K562 (cell line): ENCODE results near the gene PAF1. TPM values are rescaled to one million over a fixed set of nuclear protein-coding genes. Genes with fewer than 3 reads are reported as not detected.

Experiments
- ETS1 ChIP-seq: conservative IDR thresholded peaks from 2 replicates; pipeline ENCODE4 v1.6.1; 2011; ENCODE audit warnings: low read depth, mild to moderate bottlenecking, low read length; ENCODE audit not compliant: control insufficient read depth
- IRF2 ChIP-seq: sonication (generic); formaldehyde crosslinking; IDR thresholded peaks from 2 replicates; pipeline ENCODE4 v1.8.1; 2022; ENCODE audit warnings: mild to moderate bottlenecking, missing genetic modification reagents
- NCOR1 ChIP-seq: fragments of 450-650 bp; IDR thresholded peaks from 2 replicates; pipeline ENCODE4 v1.6.1; 2016; ENCODE audit warnings: mild to moderate bottlenecking, moderate library complexity
- NUFIP1 ChIP-seq: fragments of 450-650 bp; IDR thresholded peaks from 2 replicates; pipeline ENCODE4 v1.6.1; 2018; ENCODE audit not compliant: partially characterized antibody
- SPI1 ChIP-seq: IDR thresholded peaks from 2 replicates; pipeline ENCODE4 v1.6.1; 2011; ENCODE audit warnings: low read depth, low read length, control low read depth, borderline replicate concordance
- ZFP1 ChIP-seq: fragments of 450-650 bp; formaldehyde crosslinking; IDR thresholded peaks from 2 replicates; pipeline ENCODE4 v1.4.0; 2020; ENCODE audit warnings: mild to moderate bottlenecking, mixed read lengths
- ZNF76 ChIP-seq: fragments of 250-450 bp; sonication (Bioruptor Pico); IDR thresholded peaks from 2 replicates; pipeline ENCODE4 v1.4.0; 2020; ENCODE audit warnings: mild to moderate bottlenecking, moderate library complexity, borderline replicate concordance
- polyA plus RNA-seq, 8 experiments: library from polyadenylated mRNA; depleted of rRNA in 4 of 8; stranded (reverse) in 5 of 8; unstranded in 3 of 8; fragments of >200 nt; fragmentation: Nextera tagmentation in 2 of 8; fragmentation: Illumina TruSeq in 1 of 8; extraction: Ambion mirVana in 2 of 8; extraction: Trizol in 1 of 8; gene quantifications; 2 replicates each; pipeline versions ENCODE4 v1.2.1 to v1.2.3, GENCODE V29; 2011 to 2014; ENCODE audit warnings: inconsistent platforms in 1 of 8, missing spikeins in 1 of 8
- total RNA-seq, 7 experiments: library from RNA; depleted of rRNA in 6 of 7; stranded (reverse); fragments of >200 nt in 6 of 7; fragmentation: Illumina TruSeq in 2 of 7; extraction: Trizol in 2 of 7; gene quantifications; 2 replicates each; pipeline versions ENCODE4 v1.2.1 to v1.2.3, GENCODE V29; 2011 to 2021; ENCODE audit warnings: low replicate concordance in 1 of 7
- TF ChIP-seq, protein P1 (sequence below): fragments of 450-650 bp; IDR thresholded peaks from 2 replicates; pipeline ENCODE4 v1.6.1; 2016; ENCODE audit warnings: mild to moderate bottlenecking, moderate library complexity
- TF ChIP-seq, protein P2 (sequence below): sonication (generic); formaldehyde crosslinking; IDR thresholded peaks from 2 replicates; pipeline ENCODE4 v1.8.0; 2022; ENCODE audit warnings: missing genetic modification reagents, mild to moderate bottlenecking, borderline replicate concordance

Gene PAF1
- total and polyA plus RNA-seq, 9 of the 15 experiments (the other 6 are each of a cell fraction or from before 2014, with no cell fraction given), result 1.5 to 45.0 (median 33.8) TPM

- TF ChIP-seq SPI1 (peak; percentile 74), ZFP1 (CRISPR knock-in tag) (no peak), IRF2 (CRISPR knock-in tag) (no peak), ETS1 (peak; percentile 91), NUFIP1 (no peak), NCOR1 (no peak), ZNF76 (CRISPR knock-in tag) (no peak)
- TF ChIP-seq, protein P1, sequence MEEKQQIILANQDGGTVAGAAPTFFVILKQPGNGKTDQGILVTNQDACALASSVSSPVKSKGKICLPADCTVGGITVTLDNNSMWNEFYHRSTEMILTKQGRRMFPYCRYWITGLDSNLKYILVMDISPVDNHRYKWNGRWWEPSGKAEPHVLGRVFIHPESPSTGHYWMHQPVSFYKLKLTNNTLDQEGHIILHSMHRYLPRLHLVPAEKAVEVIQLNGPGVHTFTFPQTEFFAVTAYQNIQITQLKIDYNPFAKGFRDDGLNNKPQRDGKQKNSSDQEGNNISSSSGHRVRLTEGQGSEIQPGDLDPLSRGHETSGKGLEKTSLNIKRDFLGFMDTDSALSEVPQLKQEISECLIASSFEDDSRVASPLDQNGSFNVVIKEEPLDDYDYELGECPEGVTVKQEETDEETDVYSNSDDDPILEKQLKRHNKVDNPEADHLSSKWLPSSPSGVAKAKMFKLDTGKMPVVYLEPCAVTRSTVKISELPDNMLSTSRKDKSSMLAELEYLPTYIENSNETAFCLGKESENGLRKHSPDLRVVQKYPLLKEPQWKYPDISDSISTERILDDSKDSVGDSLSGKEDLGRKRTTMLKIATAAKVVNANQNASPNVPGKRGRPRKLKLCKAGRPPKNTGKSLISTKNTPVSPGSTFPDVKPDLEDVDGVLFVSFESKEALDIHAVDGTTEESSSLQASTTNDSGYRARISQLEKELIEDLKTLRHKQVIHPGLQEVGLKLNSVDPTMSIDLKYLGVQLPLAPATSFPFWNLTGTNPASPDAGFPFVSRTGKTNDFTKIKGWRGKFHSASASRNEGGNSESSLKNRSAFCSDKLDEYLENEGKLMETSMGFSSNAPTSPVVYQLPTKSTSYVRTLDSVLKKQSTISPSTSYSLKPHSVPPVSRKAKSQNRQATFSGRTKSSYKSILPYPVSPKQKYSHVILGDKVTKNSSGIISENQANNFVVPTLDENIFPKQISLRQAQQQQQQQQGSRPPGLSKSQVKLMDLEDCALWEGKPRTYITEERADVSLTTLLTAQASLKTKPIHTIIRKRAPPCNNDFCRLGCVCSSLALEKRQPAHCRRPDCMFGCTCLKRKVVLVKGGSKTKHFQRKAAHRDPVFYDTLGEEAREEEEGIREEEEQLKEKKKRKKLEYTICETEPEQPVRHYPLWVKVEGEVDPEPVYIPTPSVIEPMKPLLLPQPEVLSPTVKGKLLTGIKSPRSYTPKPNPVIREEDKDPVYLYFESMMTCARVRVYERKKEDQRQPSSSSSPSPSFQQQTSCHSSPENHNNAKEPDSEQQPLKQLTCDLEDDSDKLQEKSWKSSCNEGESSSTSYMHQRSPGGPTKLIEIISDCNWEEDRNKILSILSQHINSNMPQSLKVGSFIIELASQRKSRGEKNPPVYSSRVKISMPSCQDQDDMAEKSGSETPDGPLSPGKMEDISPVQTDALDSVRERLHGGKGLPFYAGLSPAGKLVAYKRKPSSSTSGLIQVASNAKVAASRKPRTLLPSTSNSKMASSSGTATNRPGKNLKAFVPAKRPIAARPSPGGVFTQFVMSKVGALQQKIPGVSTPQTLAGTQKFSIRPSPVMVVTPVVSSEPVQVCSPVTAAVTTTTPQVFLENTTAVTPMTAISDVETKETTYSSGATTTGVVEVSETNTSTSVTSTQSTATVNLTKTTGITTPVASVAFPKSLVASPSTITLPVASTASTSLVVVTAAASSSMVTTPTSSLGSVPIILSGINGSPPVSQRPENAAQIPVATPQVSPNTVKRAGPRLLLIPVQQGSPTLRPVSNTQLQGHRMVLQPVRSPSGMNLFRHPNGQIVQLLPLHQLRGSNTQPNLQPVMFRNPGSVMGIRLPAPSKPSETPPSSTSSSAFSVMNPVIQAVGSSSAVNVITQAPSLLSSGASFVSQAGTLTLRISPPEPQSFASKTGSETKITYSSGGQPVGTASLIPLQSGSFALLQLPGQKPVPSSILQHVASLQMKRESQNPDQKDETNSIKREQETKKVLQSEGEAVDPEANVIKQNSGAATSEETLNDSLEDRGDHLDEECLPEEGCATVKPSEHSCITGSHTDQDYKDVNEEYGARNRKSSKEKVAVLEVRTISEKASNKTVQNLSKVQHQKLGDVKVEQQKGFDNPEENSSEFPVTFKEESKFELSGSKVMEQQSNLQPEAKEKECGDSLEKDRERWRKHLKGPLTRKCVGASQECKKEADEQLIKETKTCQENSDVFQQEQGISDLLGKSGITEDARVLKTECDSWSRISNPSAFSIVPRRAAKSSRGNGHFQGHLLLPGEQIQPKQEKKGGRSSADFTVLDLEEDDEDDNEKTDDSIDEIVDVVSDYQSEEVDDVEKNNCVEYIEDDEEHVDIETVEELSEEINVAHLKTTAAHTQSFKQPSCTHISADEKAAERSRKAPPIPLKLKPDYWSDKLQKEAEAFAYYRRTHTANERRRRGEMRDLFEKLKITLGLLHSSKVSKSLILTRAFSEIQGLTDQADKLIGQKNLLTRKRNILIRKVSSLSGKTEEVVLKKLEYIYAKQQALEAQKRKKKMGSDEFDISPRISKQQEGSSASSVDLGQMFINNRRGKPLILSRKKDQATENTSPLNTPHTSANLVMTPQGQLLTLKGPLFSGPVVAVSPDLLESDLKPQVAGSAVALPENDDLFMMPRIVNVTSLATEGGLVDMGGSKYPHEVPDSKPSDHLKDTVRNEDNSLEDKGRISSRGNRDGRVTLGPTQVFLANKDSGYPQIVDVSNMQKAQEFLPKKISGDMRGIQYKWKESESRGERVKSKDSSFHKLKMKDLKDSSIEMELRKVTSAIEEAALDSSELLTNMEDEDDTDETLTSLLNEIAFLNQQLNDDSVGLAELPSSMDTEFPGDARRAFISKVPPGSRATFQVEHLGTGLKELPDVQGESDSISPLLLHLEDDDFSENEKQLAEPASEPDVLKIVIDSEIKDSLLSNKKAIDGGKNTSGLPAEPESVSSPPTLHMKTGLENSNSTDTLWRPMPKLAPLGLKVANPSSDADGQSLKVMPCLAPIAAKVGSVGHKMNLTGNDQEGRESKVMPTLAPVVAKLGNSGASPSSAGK, result no peak; the same call in 1 of the 2 replicates
- TF ChIP-seq, protein P2, sequence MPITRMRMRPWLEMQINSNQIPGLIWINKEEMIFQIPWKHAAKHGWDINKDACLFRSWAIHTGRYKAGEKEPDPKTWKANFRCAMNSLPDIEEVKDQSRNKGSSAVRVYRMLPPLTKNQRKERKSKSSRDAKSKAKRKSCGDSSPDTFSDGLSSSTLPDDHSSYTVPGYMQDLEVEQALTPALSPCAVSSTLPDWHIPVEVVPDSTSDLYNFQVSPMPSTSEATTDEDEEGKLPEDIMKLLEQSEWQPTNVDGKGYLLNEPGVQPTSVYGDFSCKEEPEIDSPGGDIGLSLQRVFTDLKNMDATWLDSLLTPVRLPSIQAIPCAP (CRISPR knock-in tag), result no peak
These were observed 48.9 kb downstream of the PAF1 start, which contains the start of gene SAMD4B (continued) for GRCh38 chr19:39341719-39342604.
